H1 (cell line): ENCODE measurements around the gene PAXX. TPM values are rescaled to one million over a fixed set of nuclear protein-coding genes. Genes with fewer than 3 reads are reported as not detected.

Experiments used
- ATF2 ChIP-seq: IDR thresholded peaks from 2 replicates; pipeline ENCODE4 v1.6.1; 2012; ENCODE audit warnings: low read length, inconsistent platforms
- RFX5 ChIP-seq: IDR thresholded peaks from 2 replicates; pipeline ENCODE4 v1.6.1; 2011; ENCODE audit warnings: low read depth, low read length, improper control_type of control experiment, borderline replicate concordance
- TAF7 ChIP-seq: optimal IDR thresholded peaks from 2 replicates; pipeline ENCODE3; 2011; ENCODE audit warnings: low read depth, mild to moderate bottlenecking, inconsistent platforms, low read length, moderate library complexity, borderline replicate concordance
- ZNF274 ChIP-seq: IDR thresholded peaks from 2 replicates; pipeline ENCODE4 v1.7.0; 2012; ENCODE audit warnings: low read length, borderline replicate concordance; ENCODE audit errors: extremely low read depth
- polyA plus RNA-seq, 7 experiments: library from polyadenylated mRNA; depleted of rRNA in 3 of 7; stranded (reverse) in 5 of 7; unstranded in 2 of 7; fragments of >200 nt in 5 of 7; fragments of 200-250 nt in 2 of 7; gene quantifications; 1 replicate in 5 of 7; 2 replicates in 1 of 7; 4 replicates in 1 of 7; pipeline versions ENCODE4 v1.2.1 to v1.2.3, GENCODE V29; 2011 to 2013; ENCODE audit warnings: missing spikeins in 2 of 7, mixed read lengths in 2 of 7
- total RNA-seq: library from RNA; stranded (reverse); fragmentation: NEBNext Ultra II Directional; extraction: Animal tissue kit (Norgen Biotek cat#: 25700); gene quantifications from 2 replicates; pipeline ENCODE4 v1.2.1, GENCODE V29; 2021
- TF ChIP-seq, protein P1 (sequence below), 3 experiments: IDR thresholded peaks; 1 replicate in 2 of 3; 2 replicates in 1 of 3; pipeline versions ENCODE4 v1.5.1 to v1.6.1; 2011; ENCODE audit warnings: low read length in 3 of 3, mild to moderate bottlenecking in 3 of 3, inconsistent platforms in 2 of 3, low read depth in 1 of 3, moderate library complexity in 1 of 3; ENCODE audit not compliant: insufficient read depth in 1 of 3; ENCODE audit errors: control extremely low read depth in 1 of 3

The PAXX gene
- total and polyA plus RNA-seq, 2 of the 8 experiments (the other 6 are each of a cell fraction or from before 2014, with no cell fraction given): 43.4 to 45.9 TPM

DNA sequence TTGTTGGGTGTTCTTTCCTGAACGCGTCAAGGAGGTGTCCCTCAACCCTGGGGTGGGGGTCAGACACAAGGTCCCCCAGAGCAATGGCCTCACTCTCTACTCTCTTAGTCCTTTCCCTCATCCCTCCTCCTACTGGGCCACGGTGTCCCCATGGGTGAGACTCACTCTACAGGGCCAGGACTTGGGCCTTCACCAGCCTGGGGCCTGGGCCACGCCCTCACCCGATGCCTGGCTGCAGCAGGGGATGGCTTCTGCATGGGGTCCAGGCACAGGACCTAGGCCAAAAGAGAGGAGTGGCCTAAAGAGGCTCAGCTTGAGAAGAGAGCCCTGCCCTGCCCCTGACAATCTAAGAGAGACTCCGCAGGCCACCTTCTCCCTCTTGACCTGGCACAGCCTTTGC, 34.3 kb upstream of the PAXX start (continued):
- TF ChIP-seq, protein P1, sequence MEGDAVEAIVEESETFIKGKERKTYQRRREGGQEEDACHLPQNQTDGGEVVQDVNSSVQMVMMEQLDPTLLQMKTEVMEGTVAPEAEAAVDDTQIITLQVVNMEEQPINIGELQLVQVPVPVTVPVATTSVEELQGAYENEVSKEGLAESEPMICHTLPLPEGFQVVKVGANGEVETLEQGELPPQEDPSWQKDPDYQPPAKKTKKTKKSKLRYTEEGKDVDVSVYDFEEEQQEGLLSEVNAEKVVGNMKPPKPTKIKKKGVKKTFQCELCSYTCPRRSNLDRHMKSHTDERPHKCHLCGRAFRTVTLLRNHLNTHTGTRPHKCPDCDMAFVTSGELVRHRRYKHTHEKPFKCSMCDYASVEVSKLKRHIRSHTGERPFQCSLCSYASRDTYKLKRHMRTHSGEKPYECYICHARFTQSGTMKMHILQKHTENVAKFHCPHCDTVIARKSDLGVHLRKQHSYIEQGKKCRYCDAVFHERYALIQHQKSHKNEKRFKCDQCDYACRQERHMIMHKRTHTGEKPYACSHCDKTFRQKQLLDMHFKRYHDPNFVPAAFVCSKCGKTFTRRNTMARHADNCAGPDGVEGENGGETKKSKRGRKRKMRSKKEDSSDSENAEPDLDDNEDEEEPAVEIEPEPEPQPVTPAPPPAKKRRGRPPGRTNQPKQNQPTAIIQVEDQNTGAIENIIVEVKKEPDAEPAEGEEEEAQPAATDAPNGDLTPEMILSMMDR (IDR thresholded peaks at IDR 0.05; ENCODE audit: control extremely low read depth in 1 of 3, insufficient read depth in 1 of 3, low read depth in 1 of 3, low read length in 3 of 3): no peak
- no peak for TF ChIP-seq ATF2
- no peak for TF ChIP-seq RFX5
- no peak for TF ChIP-seq TAF7
- no peak for TF ChIP-seq ZNF274
